HepG2 (cell line): Measurements from ENCODE around the gene IRGQ. TPM values are rescaled to one million over a fixed set of nuclear protein-coding genes. Genes with fewer than 3 reads are reported as not detected.

Source experiments
- ATF2 ChIP-seq: sonication (generic); formaldehyde crosslinking; IDR thresholded peaks from 2 replicates; pipeline ENCODE4 v1.4.0; 2020; ENCODE audit warnings: missing genetic modification reagents
- ATRX ChIP-seq: sonication (generic); formaldehyde crosslinking; IDR thresholded peaks from 2 replicates; pipeline ENCODE4 v1.4.0; 2020; ENCODE audit warnings: missing genetic modification reagents, borderline replicate concordance
- FOSL2 ChIP-seq: sonication (generic); formaldehyde crosslinking; IDR thresholded peaks from 2 replicates; pipeline ENCODE4 v1.4.0; 2020; ENCODE audit warnings: missing genetic modification reagents
- HMG20B ChIP-seq: conservative IDR thresholded peaks from 2 replicates; pipeline ENCODE4 v1.6.1; 2016; ENCODE audit warnings: missing genetic modification reagents, missing compliant biosample characterization
- HNF1B ChIP-seq: sonication (generic); formaldehyde crosslinking; IDR thresholded peaks from 2 replicates; pipeline ENCODE4 v1.5.1; 2020; ENCODE audit warnings: mild to moderate bottlenecking, moderate library complexity, missing genetic modification reagents
- HOXD1 ChIP-seq: sonication (generic); formaldehyde crosslinking; IDR thresholded peaks from 2 replicates; pipeline ENCODE4 v1.5.0; 2020; ENCODE audit warnings: missing genetic modification reagents
- JUN ChIP-seq: sonication (generic); formaldehyde crosslinking; IDR thresholded peaks from 2 replicates; pipeline ENCODE4 v1.4.0; 2020; ENCODE audit warnings: mild to moderate bottlenecking, missing genetic modification reagents
- MED1 ChIP-seq: sonication (generic); formaldehyde crosslinking; IDR thresholded peaks from 2 replicates; pipeline ENCODE4 v1.4.0; 2020; ENCODE audit warnings: missing genetic modification reagents
- NCOA5 ChIP-seq: sonication (generic); formaldehyde crosslinking; IDR thresholded peaks from 2 replicates; pipeline ENCODE4 v1.4.0; 2020; ENCODE audit warnings: missing genetic modification reagents
- NKX3-1 ChIP-seq: sonication (generic); formaldehyde crosslinking; IDR thresholded peaks from 2 replicates; pipeline ENCODE4 v1.5.0; 2020; ENCODE audit warnings: missing genetic modification reagents
- PHF20 ChIP-seq: sonication (generic); formaldehyde crosslinking; IDR thresholded peaks from 2 replicates; pipeline ENCODE4 v1.5.0; 2020; ENCODE audit warnings: mild to moderate bottlenecking, missing genetic modification reagents
- RBM22 ChIP-seq: fragments of 200-400 bp; formaldehyde crosslinking; optimal IDR thresholded peaks from 2 replicates; pipeline ENCODE3; 2017; ENCODE audit warnings: mild to moderate bottlenecking, low read length, moderate library complexity
- SMAD9 ChIP-seq: sonication (generic); formaldehyde crosslinking; IDR thresholded peaks from 2 replicates; pipeline ENCODE4 v1.5.1; 2020; ENCODE audit warnings: mild to moderate bottlenecking, missing genetic modification reagents
- YEATS4 ChIP-seq: sonication (generic); formaldehyde crosslinking; IDR thresholded peaks from 2 replicates; pipeline ENCODE4 v1.4.0; 2020; ENCODE audit warnings: missing genetic modification reagents, borderline replicate concordance
- ZFP62 ChIP-seq: sonication (generic); formaldehyde crosslinking; IDR thresholded peaks from 2 replicates; pipeline ENCODE4 v1.4.0; 2020; ENCODE audit warnings: missing genetic modification reagents
- ZNF256 ChIP-seq: sonication (generic); formaldehyde crosslinking; conservative IDR thresholded peaks from 2 replicates; pipeline ENCODE4 v1.4.0; 2020; ENCODE audit warnings: missing genetic modification reagents
- ZNF350 ChIP-seq: sonication (generic); formaldehyde crosslinking; IDR thresholded peaks from 2 replicates; pipeline ENCODE4 v1.4.0; 2020; ENCODE audit warnings: mild to moderate bottlenecking, low read depth, missing genetic modification reagents, borderline replicate concordance
- ZNF44 ChIP-seq: sonication (generic); formaldehyde crosslinking; IDR thresholded peaks from 2 replicates; pipeline ENCODE4 v1.5.1; 2020; ENCODE audit warnings: mild to moderate bottlenecking, missing genetic modification reagents
- ZNF552 ChIP-seq: sonication (generic); formaldehyde crosslinking; IDR thresholded peaks from 2 replicates; pipeline ENCODE4 v1.9.0; 2022; ENCODE audit warnings: missing genetic modification reagents, mild to moderate bottlenecking, borderline replicate concordance
- ZNF687 ChIP-seq: sonication (generic); formaldehyde crosslinking; IDR thresholded peaks from 2 replicates; pipeline ENCODE4 v1.5.1; 2020; ENCODE audit warnings: mild to moderate bottlenecking, missing genetic modification reagents, moderate library complexity
- polyA plus RNA-seq, 8 experiments: library from polyadenylated mRNA; depleted of rRNA in 3 of 8; stranded (reverse) in 7 of 8; unstranded in 1 of 8; fragments of >200 nt; fragmentation: Illumina TruSeq in 4 of 8; extraction: Trizol in 4 of 8; gene quantifications; 2 replicates each; pipeline versions ENCODE4 v1.2.1 to v1.2.3, GENCODE V29; 2011 to 2016; ENCODE audit warnings: low read depth in 4 of 8, missing spikeins in 1 of 8, mixed read lengths in 1 of 8; ENCODE audit not compliant: insufficient read depth in 1 of 8
- total RNA-seq, 5 experiments: library from RNA; depleted of rRNA; stranded (reverse); fragments of >200 nt; fragmentation: Illumina TruSeq; extraction: Trizol; gene quantifications; 2 replicates each; pipeline ENCODE4 v1.2.3, GENCODE V29; 2016; ENCODE audit warnings: low read depth in 1 of 5
- TF ChIP-seq, protein P1 (sequence below): sonication (generic); formaldehyde crosslinking; IDR thresholded peaks from 2 replicates; pipeline ENCODE4 v1.4.0; 2020; ENCODE audit warnings: missing genetic modification reagents

Gene IRGQ
- total and polyA plus RNA-seq, 2 of the 13 experiments (the other 11 are each of a cell fraction or from before 2014, with no cell fraction given): 11.6 to 12.4 TPM

DNA sequence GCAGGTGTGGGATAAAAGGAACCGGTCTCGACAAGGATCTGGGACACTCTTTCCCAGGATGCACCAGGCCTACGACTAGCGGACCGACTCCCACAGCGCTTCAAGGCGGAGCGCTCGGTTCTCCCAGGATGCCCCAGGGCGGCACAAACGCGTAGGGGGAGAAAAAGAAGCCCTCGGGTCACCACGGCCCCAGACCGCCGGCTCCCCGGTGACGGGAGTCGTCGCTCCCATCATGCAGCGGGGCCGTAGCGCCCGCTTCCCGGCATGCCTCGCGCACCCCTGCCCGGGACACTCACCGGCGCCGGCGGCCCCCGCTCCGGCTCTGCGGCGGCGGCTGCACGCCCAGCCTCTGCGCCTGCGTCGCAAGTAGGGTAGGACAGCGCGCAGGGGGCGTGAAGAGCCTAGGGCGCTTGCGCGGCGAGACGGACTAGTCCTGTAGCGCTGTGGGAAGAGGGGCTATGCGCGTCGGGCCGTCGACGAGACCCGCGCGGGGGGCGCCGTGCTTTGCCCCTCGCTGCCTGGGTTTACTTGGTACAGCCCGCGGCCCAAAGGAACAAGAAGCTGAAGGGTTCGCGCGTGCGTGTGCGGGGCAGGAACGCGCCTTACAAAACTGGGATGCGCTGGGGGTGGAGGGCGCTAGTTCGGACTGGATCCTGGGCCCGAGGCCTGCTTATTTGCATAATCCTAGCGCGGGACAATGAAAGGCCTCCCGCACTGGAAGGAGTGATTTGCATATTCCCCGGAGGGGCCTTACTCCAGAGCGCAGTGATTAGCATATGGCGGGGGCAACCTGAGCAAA, 23.5 kb upstream of the IRGQ start, which contains the start of gene ZNF428 (continued):
- TF ChIP-seq HNF1B (CRISPR knock-in tag) (peak; percentile 32; the same call in 1 of the 2 replicates), ZNF687 (CRISPR knock-in tag) (peak; percentile 100), ZNF350 (CRISPR knock-in tag) (peak; percentile 91), YEATS4 (CRISPR knock-in tag) (peak; percentile 88), RBM22 (peak; percentile 60), FOSL2 (CRISPR knock-in tag) (peak; percentile 7; the same call in 1 of the 2 replicates), HMG20B (CRISPR knock-in tag) (no peak), ZNF256 (CRISPR knock-in tag) (0 out of 2 replicates have a peak, but pooled peaks have one; percentile 66), NCOA5 (no peak), ATF2 (CRISPR knock-in tag) (peak; percentile 38; the same call in 1 of the 2 replicates), HOXD1 (CRISPR knock-in tag) (peak; percentile 88), ZNF552 (peak; percentile 84), NKX3-1 (CRISPR knock-in tag) (0 out of 2 replicates have a peak, but pooled peaks have one; percentile 12), ZFP62 (CRISPR knock-in tag) (peak; percentile 88; the same call in 1 of the 2 replicates), PHF20 (CRISPR knock-in tag) (peak; percentile 70), ZNF44 (CRISPR knock-in tag) (peak; percentile 75), SMAD9 (no peak), MED1 (CRISPR knock-in tag) (peak; percentile 69), JUN (CRISPR knock-in tag) (0 out of 2 replicates have a peak, but pooled peaks have one; percentile 27), ATRX (CRISPR knock-in tag) (0 out of 2 replicates have a peak, but pooled peaks have one; percentile 7)
- TF ChIP-seq, protein P1, sequence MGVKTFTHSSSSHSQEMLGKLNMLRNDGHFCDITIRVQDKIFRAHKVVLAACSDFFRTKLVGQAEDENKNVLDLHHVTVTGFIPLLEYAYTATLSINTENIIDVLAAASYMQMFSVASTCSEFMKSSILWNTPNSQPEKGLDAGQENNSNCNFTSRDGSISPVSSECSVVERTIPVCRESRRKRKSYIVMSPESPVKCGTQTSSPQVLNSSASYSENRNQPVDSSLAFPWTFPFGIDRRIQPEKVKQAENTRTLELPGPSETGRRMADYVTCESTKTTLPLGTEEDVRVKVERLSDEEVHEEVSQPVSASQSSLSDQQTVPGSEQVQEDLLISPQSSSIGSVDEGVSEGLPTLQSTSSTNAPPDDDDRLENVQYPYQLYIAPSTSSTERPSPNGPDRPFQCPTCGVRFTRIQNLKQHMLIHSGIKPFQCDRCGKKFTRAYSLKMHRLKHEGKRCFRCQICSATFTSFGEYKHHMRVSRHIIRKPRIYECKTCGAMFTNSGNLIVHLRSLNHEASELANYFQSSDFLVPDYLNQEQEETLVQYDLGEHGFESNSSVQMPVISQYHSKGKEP (CRISPR knock-in tag): peak; percentile 86
